GM18873 (cell line): Measurements from ENCODE around the gene NCAN.

Source experiments
- ATAC-seq: cut with Tn5 transposase; IDR thresholded peaks from one replicate; pipeline ENCODE4 v1.9.1; 2021; ENCODE audit warnings: mild to moderate bottlenecking, moderate library complexity, moderate number of reproducible peaks; ENCODE audit not compliant: unreplicated experiment, low FRiP score

Gene NCAN

GRCh38 chr19:19278315-19278714 lies 66.6 kb downstream of the NCAN start:
- no peak for ATAC-seq

- no peak for ATAC-seq
These were observed 67.4 kb downstream of the NCAN start for GRCh38 chr19:19279062-19279612.

- no peak for ATAC-seq
These were observed 68.1 kb downstream of the NCAN start for GRCh38 chr19:19279853-19280252.

GRCh38 chr19:19280561-19280960 lies 68.8 kb downstream of the NCAN start:
- ATAC-seq = no peak

GRCh38 chr19:19285686-19286085 lies 73.9 kb downstream of the NCAN start:
- no peak for ATAC-seq

- no peak for ATAC-seq
These were observed 80.8 kb downstream of the NCAN start for GRCh38 chr19:19292607-19293006.

- ATAC-seq = no peak
These were observed 83.2 kb downstream of the NCAN start for GRCh38 chr19:19294914-19295313.

- no peak for ATAC-seq
These were observed 85.4 kb downstream of the NCAN start for GRCh38 chr19:19296953-19297689.

- no peak for ATAC-seq
These were observed 86.0 kb downstream of the NCAN start for GRCh38 chr19:19297759-19298158.

- ATAC-seq = no peak
These were observed 88.9 kb downstream of the NCAN start for GRCh38 chr19:19300613-19301012.
